HepG2 (cell line): ENCODE measurements around the gene TLE1.

Experiments used
- CEBPG ChIP-seq: IDR thresholded peaks from 2 replicates; pipeline ENCODE4 v1.6.1; 2016
- GABPA ChIP-seq, 2 experiments: IDR thresholded peaks; 2 replicates each; pipeline ENCODE4 v1.6.1; 2011 to 2016; ENCODE audit warnings: low read depth in 2 of 2, low read length in 1 of 2, missing biosample characterization in 1 of 2, missing genetic modification characterization in 1 of 2
- TF ChIP-seq, protein P1 (sequence below): sonication (generic); formaldehyde crosslinking; IDR thresholded peaks from 2 replicates; pipeline ENCODE4 v1.4.0; 2020; ENCODE audit warnings: missing genetic modification reagents

DNA sequence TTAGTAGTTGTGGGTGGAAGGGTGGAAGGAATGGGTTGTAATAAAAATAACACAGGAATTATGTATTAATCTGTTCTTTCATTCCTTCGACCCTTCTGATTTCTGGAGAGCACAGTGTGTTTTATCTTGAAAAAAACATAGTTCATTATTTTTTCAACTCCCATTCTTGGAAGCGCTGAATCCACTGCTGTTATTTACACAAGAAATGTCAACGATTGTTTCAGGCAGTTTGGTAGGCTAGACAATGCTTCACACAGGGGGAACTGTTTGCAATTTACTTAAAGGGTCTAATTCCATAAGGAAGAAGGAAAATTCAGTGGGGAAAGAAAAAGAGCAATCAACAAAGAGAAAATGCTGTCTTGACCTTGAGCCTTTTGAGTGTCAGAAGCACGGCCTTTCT is 142.9 kb downstream of the TLE1 start:
- TF ChIP-seq CEBPG (CRISPR knock-in tag) (no peak), GABPA (IDR thresholded peaks at IDR 0.05; ENCODE audit: low read depth, low read length) (no peak), GABPA (CRISPR knock-in tag; IDR thresholded peaks at IDR 0.05; ENCODE audit: low read depth) (no peak)
- TF ChIP-seq, protein P1, sequence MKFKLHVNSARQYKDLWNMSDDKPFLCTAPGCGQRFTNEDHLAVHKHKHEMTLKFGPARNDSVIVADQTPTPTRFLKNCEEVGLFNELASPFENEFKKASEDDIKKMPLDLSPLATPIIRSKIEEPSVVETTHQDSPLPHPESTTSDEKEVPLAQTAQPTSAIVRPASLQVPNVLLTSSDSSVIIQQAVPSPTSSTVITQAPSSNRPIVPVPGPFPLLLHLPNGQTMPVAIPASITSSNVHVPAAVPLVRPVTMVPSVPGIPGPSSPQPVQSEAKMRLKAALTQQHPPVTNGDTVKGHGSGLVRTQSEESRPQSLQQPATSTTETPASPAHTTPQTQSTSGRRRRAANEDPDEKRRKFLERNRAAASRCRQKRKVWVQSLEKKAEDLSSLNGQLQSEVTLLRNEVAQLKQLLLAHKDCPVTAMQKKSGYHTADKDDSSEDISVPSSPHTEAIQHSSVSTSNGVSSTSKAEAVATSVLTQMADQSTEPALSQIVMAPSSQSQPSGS (CRISPR knock-in tag), result no peak
